ENCODE data around the gene ETNK2. TPM values are rescaled to one million over a fixed set of nuclear protein-coding genes. Genes with fewer than 3 reads are reported as not detected.
A peak's percentile ranks its signal among the peaks of the same experiment; 100 is the strongest.

The ETNK2 gene
- polyA plus RNA-seq, 2 of the 4 experiments (the other 2 are of a cell fraction): 3.4 to 5.2 TPM

DNA sequence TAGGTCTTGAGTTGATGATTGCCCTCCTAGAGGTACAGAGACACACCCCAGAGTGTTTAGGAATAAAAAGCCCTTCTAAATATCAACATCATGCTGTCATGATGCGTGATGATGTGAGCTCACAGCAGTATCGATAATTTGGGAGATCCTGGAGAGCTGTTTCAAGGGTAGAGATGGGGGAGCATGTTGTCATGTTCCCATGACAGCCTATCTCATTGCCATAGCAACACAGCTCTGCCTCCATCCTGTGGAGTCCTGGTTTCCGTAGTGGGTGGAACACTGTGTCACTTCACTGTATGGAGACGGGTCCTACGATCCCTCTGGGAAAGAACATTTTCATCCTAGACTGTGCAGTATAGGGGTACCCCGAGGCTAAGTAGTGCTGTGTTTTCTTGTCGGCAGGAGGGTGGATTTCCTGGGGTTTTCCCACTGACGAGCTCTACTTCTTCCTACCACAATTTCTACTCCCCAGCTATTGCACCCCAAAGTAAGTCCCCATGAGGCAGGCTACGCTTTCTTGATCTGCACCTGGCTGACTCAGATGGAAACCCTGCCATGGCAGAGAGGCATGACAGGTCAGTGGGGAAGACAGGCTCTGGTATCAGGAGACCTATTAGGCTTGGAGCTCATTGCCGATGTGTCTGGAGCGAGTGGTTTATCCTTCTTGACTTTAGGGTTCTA, 37.3 kb upstream of the ETNK2 start:
- no peak for TF ChIP-seq KDM5A (IDR thresholded peaks at IDR 0.05)
- no peak for TF ChIP-seq RNF2 (IDR thresholded peaks at IDR 0.05; ENCODE audit: borderline replicate concordance, low read depth)
- TF ChIP-seq KDM1A (IDR thresholded peaks at IDR 0.05; ENCODE audit: low read depth): no peak
- TF ChIP-seq PHF8 (IDR thresholded peaks at IDR 0.05; ENCODE audit: borderline replicate concordance, low read depth): no peak
- TF ChIP-seq, protein P1, sequence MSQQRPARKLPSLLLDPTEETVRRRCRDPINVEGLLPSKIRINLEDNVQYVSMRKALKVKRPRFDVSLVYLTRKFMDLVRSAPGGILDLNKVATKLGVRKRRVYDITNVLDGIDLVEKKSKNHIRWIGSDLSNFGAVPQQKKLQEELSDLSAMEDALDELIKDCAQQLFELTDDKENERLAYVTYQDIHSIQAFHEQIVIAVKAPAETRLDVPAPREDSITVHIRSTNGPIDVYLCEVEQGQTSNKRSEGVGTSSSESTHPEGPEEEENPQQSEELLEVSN (IDR thresholded peaks at IDR 0.05; ENCODE audit: borderline replicate concordance, low read depth): no peak
- TF ChIP-seq MYC (IDR thresholded peaks at IDR 0.05; ENCODE audit: borderline replicate concordance, low read length): no peak
- no peak for TF ChIP-seq SMC3 (IDR thresholded peaks at IDR 0.05)
- TF ChIP-seq RARB (CRISPR knock-in tag; IDR thresholded peaks at IDR 0.05): no peak
- no peak for TF ChIP-seq RFX5 (IDR thresholded peaks at IDR 0.05)
- TF ChIP-seq, protein P2, sequence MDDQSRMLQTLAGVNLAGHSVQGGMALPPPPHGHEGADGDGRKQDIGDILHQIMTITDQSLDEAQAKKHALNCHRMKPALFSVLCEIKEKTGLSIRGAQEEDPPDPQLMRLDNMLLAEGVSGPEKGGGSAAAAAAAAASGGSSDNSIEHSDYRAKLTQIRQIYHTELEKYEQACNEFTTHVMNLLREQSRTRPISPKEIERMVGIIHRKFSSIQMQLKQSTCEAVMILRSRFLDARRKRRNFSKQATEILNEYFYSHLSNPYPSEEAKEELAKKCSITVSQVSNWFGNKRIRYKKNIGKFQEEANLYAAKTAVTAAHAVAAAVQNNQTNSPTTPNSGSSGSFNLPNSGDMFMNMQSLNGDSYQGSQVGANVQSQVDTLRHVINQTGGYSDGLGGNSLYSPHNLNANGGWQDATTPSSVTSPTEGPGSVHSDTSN (IDR thresholded peaks at IDR 0.05): no peak
- TF ChIP-seq POLR2A (IDR thresholded peaks at IDR 0.05; ENCODE audit: low read length): no peak
- TF ChIP-seq GATA3 (IDR thresholded peaks at IDR 0.05; ENCODE audit: borderline replicate concordance): no peak
- no peak for TF ChIP-seq HOXB13 (CRISPR knock-in tag; IDR thresholded peaks at IDR 0.05; ENCODE audit: low read depth)
- no peak for TF ChIP-seq NPAS2 (CRISPR knock-in tag; IDR thresholded peaks at IDR 0.05; ENCODE audit: borderline replicate concordance)
- no peak for TF ChIP-seq EP300 (IDR thresholded peaks at IDR 0.05)
- TF ChIP-seq, protein P3, sequence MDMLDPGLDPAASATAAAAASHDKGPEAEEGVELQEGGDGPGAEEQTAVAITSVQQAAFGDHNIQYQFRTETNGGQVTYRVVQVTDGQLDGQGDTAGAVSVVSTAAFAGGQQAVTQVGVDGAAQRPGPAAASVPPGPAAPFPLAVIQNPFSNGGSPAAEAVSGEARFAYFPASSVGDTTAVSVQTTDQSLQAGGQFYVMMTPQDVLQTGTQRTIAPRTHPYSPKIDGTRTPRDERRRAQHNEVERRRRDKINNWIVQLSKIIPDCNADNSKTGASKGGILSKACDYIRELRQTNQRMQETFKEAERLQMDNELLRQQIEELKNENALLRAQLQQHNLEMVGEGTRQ (IDR thresholded peaks at IDR 0.05): no peak
- TF ChIP-seq, protein P4, sequence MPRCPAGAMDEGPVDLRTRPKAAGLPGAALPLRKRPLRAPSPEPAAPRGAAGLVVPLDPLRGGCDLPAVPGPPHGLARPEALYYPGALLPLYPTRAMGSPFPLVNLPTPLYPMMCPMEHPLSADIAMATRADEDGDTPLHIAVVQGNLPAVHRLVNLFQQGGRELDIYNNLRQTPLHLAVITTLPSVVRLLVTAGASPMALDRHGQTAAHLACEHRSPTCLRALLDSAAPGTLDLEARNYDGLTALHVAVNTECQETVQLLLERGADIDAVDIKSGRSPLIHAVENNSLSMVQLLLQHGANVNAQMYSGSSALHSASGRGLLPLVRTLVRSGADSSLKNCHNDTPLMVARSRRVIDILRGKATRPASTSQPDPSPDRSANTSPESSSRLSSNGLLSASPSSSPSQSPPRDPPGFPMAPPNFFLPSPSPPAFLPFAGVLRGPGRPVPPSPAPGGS (IDR thresholded peaks at IDR 0.05): no peak
- TF ChIP-seq NFE2L2 (conservative IDR thresholded peaks at IDR 0.05; ENCODE audit: low read length): no peak
- no peak for TF ChIP-seq ZSCAN20 (CRISPR knock-in tag; IDR thresholded peaks at IDR 0.05)
- no peak for TF ChIP-seq CHD2 (IDR thresholded peaks at IDR 0.05; ENCODE audit: low read length, partially characterized antibody)
- no peak overlapping the region for H3K4me2 ChIP-seq
- FAIRE-seq (no peak), DNase-seq (ENCODE audit: low read depth in 1 of 2, low spot score in 1 of 2) (no peak), ATAC-seq (peak in 1 of 2 experiments; percentile 15; a peak in 1 of 6 replicates)
- POLR2A ChIA-PET: no interaction called here
- no peak overlapping the region for H3K4me3 ChIP-seq
- no peaks in the 10 kb centered on the region for H3K9me3 ChIP-seq
- H3K4me1 ChIP-seq: no peaks in the 10 kb centered on the region
- 56% methylated on average over 11 of the region's 11 CpGs for WGBS (ENCODE audit: missing lambda C conversion rate)
- CTCF ChIA-PET: interaction anchor here (1.1 to 7.1 kb wide), 6 partner anchors 9 to 174 kb away, joined by 3 to 56 read pairs (median 8); no protein-coding TSS in a partner anchor
- H3K27ac ChIP-seq: no peak overlapping the region

DNA sequence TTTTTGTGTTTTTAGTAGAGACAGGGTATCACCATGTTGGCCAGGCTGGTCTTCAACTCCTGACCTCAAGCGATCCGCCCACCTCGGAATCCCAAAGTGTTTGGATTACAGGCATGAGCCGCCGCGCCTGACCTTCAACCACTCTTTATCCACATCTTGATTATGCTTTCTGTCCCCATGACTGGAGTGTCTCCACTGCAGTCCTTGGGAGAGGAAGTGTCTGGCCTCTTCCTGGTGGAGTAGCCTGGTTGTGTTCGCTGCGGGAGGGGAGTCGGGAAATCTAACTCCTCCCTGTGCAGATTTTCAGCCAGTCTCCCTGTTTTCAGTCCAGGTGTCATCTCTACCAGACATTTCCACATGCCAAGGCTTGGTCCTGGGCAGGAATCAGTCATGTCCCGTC, 34.8 kb upstream of the ETNK2 start:
- no peak for FAIRE-seq
- DNase-seq (ENCODE audit: low read depth in 1 of 2, low spot score in 1 of 2): no peak
- H3K4me1 ChIP-seq: no peaks in the 10 kb centered on the region
- H3K9me3 ChIP-seq: no peaks in the 10 kb centered on the region
- ATAC-seq: no peak
- no peak overlapping the region for H3K4me3 ChIP-seq
- 72% methylated on average over 10 of the region's 10 CpGs for WGBS (ENCODE audit: missing lambda C conversion rate)
- no peak overlapping the region for H3K27ac ChIP-seq
- POLR2A ChIA-PET: no interaction called here
- CTCF ChIA-PET: interaction anchor here (1.1 to 7.1 kb wide), 6 partner anchors 10 to 177 kb away, joined by 3 to 56 read pairs (median 8); partner anchors contain the start of gene GOLT1A
- H3K4me2 ChIP-seq: no peak overlapping the region
- TF ChIP-seq HEYL (CRISPR knock-in tag; IDR thresholded peaks at IDR 0.05): no peak

All from A549 (cell line).